IPS-NIHi7 (cell line): ENCODE data around the gene NCR1.
"Not testable (repeated sequence)": the region's sequence is repeated elsewhere in the genome, so short reads cannot be mapped to it uniquely, and the experiment has no call there.

Experiments used
- DNase-seq: peaks from one replicate; pipeline ENCODE4 v3.0.0; 2012; ENCODE audit warnings: mixed read lengths; ENCODE audit errors: extremely low spot score

The NCR1 gene

GRCh38 chr19:54906819-54907218 lies 871 bp downstream of the NCR1 start:
- no peak for DNase-seq

GRCh38 chr19:54907899-54908298 lies 2.0 kb downstream of the NCR1 start:
- DNase-seq, result not testable (repeated sequence)

GRCh38 chr19:54916822-54917221 lies 10.9 kb downstream of the NCR1 start:
- no peak for DNase-seq

- DNase-seq, result no peak
These were observed 12.6 kb downstream of the NCR1 start for GRCh38 chr19:54918499-54918898.

- not testable (repeated sequence) for DNase-seq
These were observed 14.0 kb downstream of the NCR1 start for GRCh38 chr19:54919646-54920563.

- DNase-seq, result no peak
These were observed 15.1 kb downstream of the NCR1 start for GRCh38 chr19:54921082-54921481.

- no peak for DNase-seq
These were observed 17.3 kb downstream of the NCR1 start for GRCh38 chr19:54923276-54923675.

- no peak for DNase-seq
These were observed 22.4 kb downstream of the NCR1 start for GRCh38 chr19:54928299-54928698.

- no peak for DNase-seq
These were observed 32.0 kb downstream of the NCR1 start for GRCh38 chr19:54937926-54938325.

GRCh38 chr19:54938906-54939305 lies 33.0 kb downstream of the NCR1 start:
- DNase-seq, result no peak

GRCh38 chr19:54939538-54939937 lies 33.6 kb downstream of the NCR1 start:
- DNase-seq, result not testable (repeated sequence)

- not testable (repeated sequence) for DNase-seq
These were observed 37.9 kb downstream of the NCR1 start for GRCh38 chr19:54943772-54944361.

- no peak for DNase-seq
These were observed 41.4 kb downstream of the NCR1 start, which contains the start of gene NLRP7 for GRCh38 chr19:54947381-54947780. Gene NLRP7, minus strand, starts transcription at chr19:54947530.

GRCh38 chr19:54949412-54949811 lies 43.5 kb downstream of the NCR1 start:
- DNase-seq, result no peak

- not testable (repeated sequence) for DNase-seq
These were observed 44.6 kb downstream of the NCR1 start for GRCh38 chr19:54950580-54950979.

GRCh38 chr19:54952591-54953344 lies 46.8 kb downstream of the NCR1 start:
- no peak for DNase-seq

GRCh38 chr19:54953345-54953713 lies 47.4 kb downstream of the NCR1 start:
- not testable (repeated sequence) for DNase-seq

- no peak for DNase-seq
These were observed 49.4 kb downstream of the NCR1 start for GRCh38 chr19:54955376-54955775.

- DNase-seq, result no peak
These were observed 53.9 kb downstream of the NCR1 start for GRCh38 chr19:54959840-54960239.
